NCI-H2227 treated with DMSO at 0.1 percent for 48 hours (cell line): Measurements from ENCODE around the gene IDUA.

Experiments used
- DNase-seq: peaks from one replicate; lab custom pipeline; 2025; lab: John Stamatoyannopoulos, UW

IDUA gene

GRCh38 chr4:1017211-1017610, 30.4 kb downstream of the IDUA start:
- DNase-seq: no peak

- no peak for DNase-seq
Observed at GRCh38 chr4:1017706-1018105, 30.9 kb downstream of the IDUA start.

- DNase-seq: no peak
Observed at GRCh38 chr4:1018147-1019020, 31.5 kb downstream of the IDUA start.

- DNase-seq: no peak
Observed at GRCh38 chr4:1019320-1019719, 32.5 kb downstream of the IDUA start.

GRCh38 chr4:1019729-1020470, 33.1 kb downstream of the IDUA start:
- DNase-seq: no peak

GRCh38 chr4:1021386-1022050, 34.7 kb downstream of the IDUA start:
- DNase-seq: no peak

GRCh38 chr4:1022051-1022738, 35.4 kb downstream of the IDUA start:
- no peak for DNase-seq

- no peak for DNase-seq
Observed at GRCh38 chr4:1022739-1023066, 35.9 kb downstream of the IDUA start.

- no peak for DNase-seq
Observed at GRCh38 chr4:1023075-1023640, 36.3 kb downstream of the IDUA start.

GRCh38 chr4:1023895-1024740, 37.3 kb downstream of the IDUA start:
- no peak for DNase-seq

- DNase-seq: no peak
Observed at GRCh38 chr4:1024882-1025545, 38.2 kb downstream of the IDUA start.

GRCh38 chr4:1026115-1026514, 39.3 kb downstream of the IDUA start:
- no peak for DNase-seq

- no peak for DNase-seq
Observed at GRCh38 chr4:1027219-1027914, 40.5 kb downstream of the IDUA start.

- DNase-seq: no peak
Observed at GRCh38 chr4:1027915-1028238, 41.0 kb downstream of the IDUA start.

- no peak for DNase-seq
Observed at GRCh38 chr4:1028574-1029220, 41.9 kb downstream of the IDUA start.

- DNase-seq: no peak
Observed at GRCh38 chr4:1029529-1029928, 42.7 kb downstream of the IDUA start.

GRCh38 chr4:1030031-1030430, 43.2 kb downstream of the IDUA start:
- DNase-seq: no peak

- no peak for DNase-seq
Observed at GRCh38 chr4:1030559-1030958, 43.7 kb downstream of the IDUA start.

- no peak for DNase-seq
Observed at GRCh38 chr4:1031346-1031745, 44.5 kb downstream of the IDUA start.
